ENCODE results near the gene FADS3. TPM values are rescaled to one million over a fixed set of nuclear protein-coding genes. Genes with fewer than 3 reads are reported as not detected.
A peak's percentile ranks its signal among the peaks of the same experiment; 100 is the strongest.
"Not testable (repeated sequence)": the region's sequence is repeated elsewhere in the genome, so short reads cannot be mapped to it uniquely, and the experiment has no call there.

The FADS3 gene
- total RNA-seq, 1 donor from 2014 or later, result 24.8 TPM

DNA sequence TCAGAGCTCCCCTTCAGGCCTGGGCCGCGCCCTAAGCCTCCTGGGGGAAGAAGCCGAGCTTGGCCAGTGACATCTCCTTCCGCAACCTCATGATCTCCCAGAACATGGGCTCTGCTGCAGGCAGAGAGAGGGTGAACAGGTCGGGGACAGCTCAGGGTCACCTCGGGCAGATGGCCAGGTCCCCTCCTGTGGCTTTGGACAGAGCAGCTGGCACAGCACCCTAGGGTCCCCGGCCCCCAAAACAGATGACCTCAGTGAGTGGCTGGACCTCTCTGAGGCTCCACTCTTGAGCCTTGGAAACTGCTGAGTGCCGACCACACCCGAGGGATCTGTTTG is 6.9 kb upstream of the FADS3 start:
- DNase-seq, result no peak

GRCh38 chr11:61897387-61898246 is 6.3 kb upstream of the FADS3 start:
- peak; percentile 16 for DNase-seq

GRCh38 chr11:61896665-61897386 is 5.5 kb upstream of the FADS3 start:
- no peak for DNase-seq

DNA sequence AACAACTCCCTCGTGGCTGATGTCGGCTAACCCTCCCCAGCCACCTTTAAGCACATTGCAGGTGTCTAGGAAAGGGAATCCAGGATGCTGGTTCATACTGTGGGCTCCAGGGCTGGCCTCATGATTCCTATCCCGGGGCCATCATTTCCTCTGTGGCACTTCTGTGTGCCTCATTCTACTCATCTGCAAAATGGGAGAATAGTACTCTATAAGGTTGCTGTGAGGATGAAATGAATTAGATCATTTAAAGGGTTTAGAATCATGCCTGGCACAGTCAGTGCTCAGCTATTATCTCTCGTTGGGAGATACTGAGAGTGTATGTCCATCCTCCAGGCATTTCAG is 4.3 kb upstream of the FADS3 start:
- DNase-seq, result no peak

GRCh38 chr11:61895046-61895717 is 3.8 kb upstream of the FADS3 start:
- DNase-seq, result no peak

GRCh38 chr11:61893981-61894380 is 2.6 kb upstream of the FADS3 start:
- DNase-seq, result peak; percentile 52

- DNase-seq, result no peak
Observed at GRCh38 chr11:61892085-61892370, 683 bp upstream of the FADS3 start.

- no peak for DNase-seq
Observed at GRCh38 chr11:61890529-61891330, 615 bp downstream of the FADS3 start.

GRCh38 chr11:61889831-61890230 is 1.5 kb downstream of the FADS3 start:
- no peak for DNase-seq

DNA sequence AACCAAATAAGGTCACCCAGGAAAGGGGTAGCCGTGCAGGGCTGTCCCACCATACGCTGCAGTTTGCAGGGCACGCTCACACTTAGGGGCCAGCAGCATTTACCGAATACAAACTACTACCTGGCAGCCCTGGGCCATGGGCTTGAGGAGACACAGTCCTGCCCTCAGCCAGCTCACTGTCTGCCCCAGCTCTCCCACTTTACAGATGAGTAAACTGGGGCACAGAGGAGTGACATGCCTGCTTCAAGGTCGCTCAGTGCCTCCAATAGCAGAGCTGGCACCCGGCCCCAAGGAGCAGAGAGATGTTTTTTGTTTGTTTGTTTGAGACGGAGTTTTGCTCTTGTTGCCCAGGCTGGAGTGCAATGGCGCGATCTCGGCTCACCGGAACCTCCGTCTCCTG is 2.8 kb downstream of the FADS3 start:
- no peak for DNase-seq

DNA sequence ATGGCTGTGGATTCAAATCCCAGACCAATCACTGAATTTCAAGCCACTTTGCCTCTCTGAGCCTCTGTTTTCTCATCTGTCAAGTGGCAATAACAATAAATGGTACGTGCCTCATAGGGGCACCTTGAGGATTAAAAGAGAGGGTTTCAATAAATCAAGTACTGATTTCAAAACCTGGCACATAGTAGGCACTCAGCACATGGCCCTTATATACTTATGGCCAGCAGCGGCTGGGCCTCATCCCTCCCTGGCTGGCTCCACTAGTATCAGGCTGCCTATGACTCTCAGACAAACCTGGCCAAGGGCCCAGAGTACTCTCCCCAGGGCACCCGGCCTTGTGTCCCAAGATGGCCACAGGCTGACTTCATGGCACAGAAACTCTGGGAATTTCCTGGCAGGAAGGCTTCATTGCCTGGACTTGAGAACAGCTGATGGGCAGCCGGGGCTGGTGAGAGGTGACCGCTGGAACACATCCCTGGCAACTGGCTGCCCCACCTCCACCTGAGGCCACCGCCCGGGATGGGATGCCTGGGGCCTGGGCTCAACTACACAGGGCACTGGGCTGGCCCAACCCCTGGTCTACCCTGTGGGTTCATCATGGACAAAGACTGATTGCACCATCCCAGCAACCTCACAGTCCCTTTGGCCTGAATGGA is 3.4 kb downstream of the FADS3 start:
- DNase-seq, result peak; percentile 36

DNA sequence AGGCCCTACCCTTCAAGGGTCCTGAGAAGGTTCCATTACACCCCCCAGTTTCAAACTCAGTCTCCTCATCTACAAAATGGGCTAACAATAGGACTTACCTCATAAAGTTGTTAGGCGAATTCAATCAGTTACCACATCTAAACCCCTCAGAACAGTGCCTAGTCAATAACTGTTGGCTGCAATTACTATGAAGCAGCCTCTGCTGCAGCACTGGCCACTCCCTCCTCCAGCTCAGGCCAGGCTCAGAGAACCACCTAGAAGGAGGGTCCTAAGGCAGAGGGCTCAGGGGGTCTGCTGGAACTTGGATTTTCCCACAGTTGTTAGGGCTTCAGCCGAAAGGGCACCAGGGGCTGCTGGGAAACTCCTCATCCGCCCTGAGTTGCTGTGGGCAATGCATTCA is 4.7 kb downstream of the FADS3 start:
- no peak for DNase-seq

GRCh38 chr11:61885784-61886580 is 5.4 kb downstream of the FADS3 start:
- DNase-seq, result no peak

DNA sequence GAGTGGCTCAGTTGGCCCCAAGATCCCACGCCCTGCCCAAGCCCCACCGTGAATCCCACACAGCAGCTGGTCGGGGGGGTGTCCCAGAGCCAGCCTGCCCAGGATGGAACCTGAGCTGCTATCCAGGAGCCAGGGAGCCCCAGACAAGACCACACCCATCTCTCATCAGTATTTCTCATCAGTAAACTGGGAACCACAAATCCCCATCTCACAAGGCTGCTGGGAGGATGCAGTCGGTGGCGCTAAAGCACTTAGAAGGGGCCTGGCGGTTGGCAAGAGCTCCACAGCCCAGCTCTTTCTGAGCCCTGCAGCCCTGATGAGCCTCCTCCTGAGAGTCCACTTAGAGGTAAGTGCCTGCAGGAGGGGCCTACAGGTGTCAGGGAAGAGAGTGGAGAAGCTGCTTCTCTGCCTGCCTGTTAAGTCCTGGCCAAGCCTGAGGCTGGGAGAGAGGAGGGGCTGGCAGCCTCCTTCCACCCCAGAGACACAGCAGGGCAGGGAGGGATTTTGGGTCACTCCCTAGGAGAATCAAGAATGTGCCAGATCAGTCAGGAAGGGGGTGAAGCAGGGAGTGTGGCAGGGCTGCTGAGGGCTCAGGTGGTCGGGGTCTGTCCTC is 6.1 kb downstream of the FADS3 start:
- no peak for DNase-seq

GRCh38 chr11:61883947-61884346 is 7.4 kb downstream of the FADS3 start:
- DNase-seq, result no peak

GRCh38 chr11:61883327-61883726 is 8.0 kb downstream of the FADS3 start:
- no peak for DNase-seq

- DNase-seq, result no peak
Observed at GRCh38 chr11:61882879-61883278, 8.5 kb downstream of the FADS3 start.

- DNase-seq, result not testable (repeated sequence)
Observed at GRCh38 chr11:61882267-61882666, 9.1 kb downstream of the FADS3 start.

- no peak for DNase-seq
Observed at GRCh38 chr11:61881397-61881796, 9.9 kb downstream of the FADS3 start.

GRCh38 chr11:61880454-61880853 is 10.9 kb downstream of the FADS3 start:
- no peak for DNase-seq

DNA sequence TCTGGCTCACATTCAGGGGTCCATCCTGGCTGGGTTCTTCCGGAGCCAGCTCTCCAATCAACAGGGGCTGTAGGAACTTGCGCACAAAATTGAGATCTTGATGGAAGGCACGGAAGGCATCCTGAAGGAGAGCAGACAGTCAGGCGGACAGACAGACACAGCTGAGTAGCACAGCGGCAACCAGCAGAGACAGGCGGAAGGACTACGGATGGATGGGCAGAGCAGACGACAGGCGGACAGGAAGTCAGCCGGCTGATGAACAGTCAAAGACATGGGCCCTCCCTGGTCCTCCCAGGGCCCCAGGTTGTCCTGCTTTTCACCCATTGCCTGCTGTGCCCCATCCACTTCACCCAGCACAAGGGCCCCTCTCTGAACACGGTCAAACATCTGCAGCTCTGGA is 11.3 kb downstream of the FADS3 start:
- DNase-seq, result no peak
